CD4-positive, alpha-beta memory T cell (primary cell): ENCODE data around the gene KCNJ15. TPM values are rescaled to one million over a fixed set of nuclear protein-coding genes. Genes with fewer than 3 reads are reported as not detected.
A peak's percentile ranks its signal among the peaks of the same experiment; 100 is the strongest.
"Not testable (repeated sequence)": the region's sequence is repeated elsewhere in the genome, so short reads cannot be mapped to it uniquely, and the experiment has no call there.

Source experiments
- CTCF ChIA-PET: fragments of 350-600 bp; sonication (Branson Sonifier 250); formaldehyde crosslinking; loops from one replicate; lab custom pipeline; 2021; ENCODE audit warnings: inconsistent platforms; ENCODE audit not compliant: partially characterized antibody; lab: Charles Lee
- POLR2A ChIA-PET: fragments of 350-600 bp; sonication (Branson Sonifier 250); formaldehyde crosslinking; loops from one replicate; lab custom pipeline; 2021; ENCODE audit not compliant: partially characterized antibody; lab: Charles Lee
- DNase-seq, 5 donors: peaks; one replicate each; pipeline versions ENCODE4 v3.0.0 to v3.0.0-alpha.2; 2020 to 2022; ENCODE audit warnings: mixed read lengths in 1 of 5
- H3K27ac ChIP-seq: one replicate; pipeline ENCODE4 v1.7.0; 2013; ENCODE audit warnings: low read depth, low read length
- H3K27me3 ChIP-seq: 2 replicates; pipeline ENCODE4 v1.7.0; 2013; ENCODE audit warnings: mild to moderate bottlenecking, low read length, moderate library complexity; ENCODE audit not compliant: insufficient read depth
- H3K36me3 ChIP-seq: 2 replicates; pipeline ENCODE4 v1.7.0; 2013; ENCODE audit warnings: mild to moderate bottlenecking, low read length, moderate library complexity; ENCODE audit not compliant: insufficient read depth
- H3K4me1 ChIP-seq: 2 replicates; pipeline ENCODE4 v1.7.0; 2013; ENCODE audit warnings: mild to moderate bottlenecking, low read length, moderate library complexity; ENCODE audit not compliant: insufficient read depth
- H3K4me3 ChIP-seq, 2 donors: one replicate each; pipeline ENCODE4 v1.7.0; 2013; ENCODE audit warnings: low read length in 2 of 2, mild to moderate bottlenecking in 1 of 2
- H3K9me3 ChIP-seq, 2 donors: one replicate each; pipeline ENCODE4 v1.7.0; 2013; ENCODE audit warnings: low read length in 2 of 2, control low read depth in 1 of 2; ENCODE audit not compliant: control insufficient read depth in 1 of 2
- H3K27ac Mint-ChIP-seq, 7 donors: one replicate each; pipeline ENCODE4 v1.8.0; 2020 to 2021; ENCODE audit warnings: mixed read lengths in 7 of 7, mild to moderate bottlenecking in 6 of 7, inconsistent platforms in 3 of 7, moderate library complexity in 3 of 7
- H3K27me3 Mint-ChIP-seq, 2 donors: one replicate each; pipeline ENCODE4 v1.8.0; 2020 to 2021; ENCODE audit warnings: mixed read lengths in 2 of 2
- H3K36me3 Mint-ChIP-seq, 2 donors: one replicate each; pipeline ENCODE4 v1.8.0; 2020 to 2021; ENCODE audit warnings: mixed read lengths in 2 of 2, inconsistent platforms in 1 of 2, mild to moderate bottlenecking in 1 of 2
- H3K4me1 Mint-ChIP-seq, 4 donors: one replicate each; pipeline ENCODE4 v1.8.0; 2020 to 2021; ENCODE audit warnings: mixed read lengths in 4 of 4, mild to moderate bottlenecking in 1 of 4
- H3K4me3 Mint-ChIP-seq, 8 donors: one replicate each; pipeline ENCODE4 v1.8.0; 2020 to 2021; ENCODE audit warnings: mixed read lengths in 8 of 8, mild to moderate bottlenecking in 7 of 8, moderate library complexity in 6 of 8, inconsistent platforms in 3 of 8
- H3K9me3 Mint-ChIP-seq, 8 donors: one replicate each; pipeline ENCODE4 v1.8.0; 2020 to 2021; ENCODE audit warnings: mixed read lengths in 8 of 8, mild to moderate bottlenecking in 5 of 8, inconsistent platforms in 3 of 8, moderate library complexity in 1 of 8
- intact Hi-C: fragments of 100-400 bp; cut with micrococcal nuclease; formaldehyde crosslinking; loops from one replicate; pipeline ENCODE4 v1.15.1; 2023
- polyA plus RNA-seq, 2 donors: library from polyadenylated mRNA; unstranded; fragments of 300-500 nt; fragmentation: Illumina TruSeq; gene quantifications; one replicate each; pipeline ENCODE4 v1.2.3, GENCODE V29; 2021
- total RNA-seq, 2 experiments: library from RNA; stranded (reverse); gene quantifications; one replicate each; pipeline ENCODE4 v1.2.3, GENCODE V29; 2021

Gene KCNJ15
- total and polyA plus RNA-seq, 4 experiments from 2014 or later = 0.17 to 1.1 (median 0.51) TPM

GRCh38 chr21:38223893-38224540 lies 32.8 kb upstream of the KCNJ15 start:
- DNase-seq = no peak
- Histone ChIP-seq H3K27ac (no peak overlapping the region), H3K4me3 (no peak overlapping the region), H3K4me1 (no peaks in the 10 kb centered on the region), H3K9me3 (peaks cover 0 to 13% of the 10 kb centered on the region in 2 donors), H3K27me3 (no peaks in the 10 kb centered on the region), H3K36me3 (no peaks in the 10 kb centered on the region)
- CTCF ChIA-PET = interaction anchor here (1.0 to 1.4 kb wide), 2 partner anchors 9 to 131 kb away, joined by 3 read pairs; no protein-coding TSS in a partner anchor
- H3K9me3 Mint-ChIP-seq = peaks cover 8 to 78% (median 54%) of the 10 kb centered on the region in 8 donors
- H3K36me3 Mint-ChIP-seq = peaks cover 0 to 1% of the 10 kb centered on the region in 2 donors
- intact Hi-C loops = no loop called here
- no peak overlapping the region for H3K4me3 Mint-ChIP-seq
- no peaks in the 10 kb centered on the region for H3K27me3 Mint-ChIP-seq
- H3K4me1 Mint-ChIP-seq = peaks cover 0 to 3% (median 2%) of the 10 kb centered on the region in 4 donors
- POLR2A ChIA-PET = no interaction called here
- H3K27ac Mint-ChIP-seq = no peak overlapping the region

DNA sequence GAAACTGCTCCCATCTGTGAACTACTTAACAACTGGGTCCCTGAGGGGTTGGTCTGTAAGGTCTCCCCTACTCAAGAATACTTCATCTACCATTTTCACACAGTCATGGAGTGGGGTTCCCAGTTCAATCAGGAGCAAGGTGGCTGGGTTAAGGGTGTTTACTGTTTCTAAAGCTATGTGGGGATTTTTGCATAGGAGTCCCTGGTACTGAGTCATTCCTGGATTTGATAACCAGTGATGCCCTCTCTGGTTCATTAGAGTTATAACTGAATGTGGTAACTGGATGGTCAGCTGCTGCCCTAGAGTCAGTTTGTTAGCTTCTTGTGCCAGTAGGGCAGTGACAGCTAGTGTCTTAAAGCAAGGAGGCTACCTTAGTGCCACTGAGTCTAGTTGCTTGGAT lies 29.4 kb upstream of the KCNJ15 start:
- ChIA-PET CTCF (no interaction called here), POLR2A (no interaction called here)
- Mint-ChIP-seq H3K4me1 (no peaks in the 10 kb centered on the region), H3K27ac (no peak overlapping the region), H3K27me3 (no peaks in the 10 kb centered on the region), H3K9me3 (peaks cover 9 to 96% (median 70%) of the 10 kb centered on the region in 8 donors), H3K4me3 (no peak overlapping the region), H3K36me3 (peaks cover 4 to 5% of the 10 kb centered on the region in 2 donors)
- Histone ChIP-seq H3K36me3 (no peaks in the 10 kb centered on the region), H3K9me3 (peaks cover 0 to 18% of the 10 kb centered on the region in 2 donors), H3K27ac (no peak overlapping the region), H3K27me3 (no peaks in the 10 kb centered on the region), H3K4me3 (no peak overlapping the region), H3K4me1 (no peaks in the 10 kb centered on the region)
- intact Hi-C loops = no loop called here
- DNase-seq = no peak

DNA sequence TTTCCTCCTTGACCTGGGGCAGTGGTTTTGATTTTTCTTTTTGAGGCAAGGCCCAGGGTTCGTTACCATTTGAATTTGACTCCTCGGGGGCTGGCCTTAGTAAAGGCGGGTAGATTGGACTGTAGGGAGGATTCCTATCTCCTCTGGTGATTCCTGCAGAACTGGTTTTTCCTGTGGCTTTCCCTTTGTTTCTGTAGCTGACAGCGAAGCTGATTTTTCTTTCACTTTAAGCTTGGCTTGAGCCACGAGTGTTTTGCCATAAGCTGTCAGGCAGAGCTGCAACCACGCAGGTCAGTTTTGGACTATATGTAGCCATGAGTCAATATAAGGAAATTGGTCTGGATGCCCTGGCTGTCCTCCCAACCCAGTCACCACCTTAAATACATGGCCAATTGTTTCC lies 28.7 kb upstream of the KCNJ15 start:
- Mint-ChIP-seq H3K36me3 (peaks cover 2 to 5% of the 10 kb centered on the region in 2 donors), H3K4me1 (no peaks in the 10 kb centered on the region), H3K9me3 (peaks cover 10 to 89% (median 65%) of the 10 kb centered on the region in 8 donors), H3K27ac (no peak overlapping the region), H3K27me3 (no peaks in the 10 kb centered on the region), H3K4me3 (no peak overlapping the region)
- H3K9me3 ChIP-seq = peaks cover 0 to 18% of the 10 kb centered on the region in 2 donors
- H3K36me3 ChIP-seq = no peaks in the 10 kb centered on the region
- intact Hi-C loops = no loop called here
- POLR2A ChIA-PET = no interaction called here
- H3K4me1 ChIP-seq = no peaks in the 10 kb centered on the region
- no peak overlapping the region for H3K4me3 ChIP-seq
- no peak for DNase-seq
- CTCF ChIA-PET = interaction anchor here (1.5 kb wide), 1 partner anchor 10 kb away, joined by 5 read pairs; no protein-coding TSS in a partner anchor
- no peak overlapping the region for H3K27ac ChIP-seq
- H3K27me3 ChIP-seq = no peaks in the 10 kb centered on the region

GRCh38 chr21:38228537-38228936 lies 28.3 kb upstream of the KCNJ15 start:
- no peaks in the 10 kb centered on the region for H3K4me1 Mint-ChIP-seq
- H3K9me3 Mint-ChIP-seq = peaks cover 12 to 85% (median 64%) of the 10 kb centered on the region in 8 donors
- POLR2A ChIA-PET = no interaction called here
- peaks cover 2 to 5% of the 10 kb centered on the region in 2 donors for H3K36me3 Mint-ChIP-seq
- no peaks in the 10 kb centered on the region for H3K27me3 Mint-ChIP-seq
- H3K4me1 ChIP-seq = no peaks in the 10 kb centered on the region
- no peaks in the 10 kb centered on the region for H3K27me3 ChIP-seq
- intact Hi-C loops = no loop called here
- CTCF ChIA-PET = interaction anchor here (1.5 kb wide), 1 partner anchor 10 kb away, joined by 5 read pairs; no protein-coding TSS in a partner anchor
- H3K36me3 ChIP-seq = no peaks in the 10 kb centered on the region
- H3K4me3 ChIP-seq = no peak overlapping the region
- H3K9me3 ChIP-seq = peaks cover 0 to 18% of the 10 kb centered on the region in 2 donors
- H3K4me3 Mint-ChIP-seq = no peak overlapping the region
- H3K27ac Mint-ChIP-seq = no peak overlapping the region
- H3K27ac ChIP-seq = no peak overlapping the region
- DNase-seq = no peak

DNA sequence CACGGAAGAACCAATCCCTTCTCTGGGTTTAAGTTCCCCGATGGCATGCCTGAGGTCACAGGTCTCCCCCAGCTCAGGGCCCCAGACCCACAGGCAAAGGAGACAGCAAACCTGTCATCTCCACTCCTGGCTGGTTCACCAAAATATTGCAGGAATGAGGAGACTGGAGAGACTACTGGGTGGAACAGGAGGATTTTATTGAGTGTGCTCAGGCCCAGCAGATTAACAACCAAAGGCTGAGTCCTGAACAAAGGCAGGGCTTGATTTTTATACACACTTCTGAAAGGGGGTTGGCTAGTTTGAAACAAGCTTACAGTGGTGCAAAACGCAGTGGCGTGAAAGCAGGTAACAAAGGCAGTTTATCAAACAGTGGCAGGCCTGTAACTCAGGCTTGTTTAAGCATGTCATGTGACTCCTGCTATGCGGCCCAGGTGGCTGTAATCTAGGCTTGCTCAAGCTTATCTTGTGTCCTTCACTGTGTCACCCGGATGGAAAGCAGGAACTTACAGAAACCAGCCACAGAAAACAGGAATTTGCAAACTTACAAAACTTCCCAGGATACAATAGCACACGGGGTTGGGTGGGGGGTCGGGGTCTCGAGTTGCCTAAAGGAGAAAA lies 27.4 kb upstream of the KCNJ15 start:
- no peak overlapping the region for H3K4me3 Mint-ChIP-seq
- ChIA-PET POLR2A (no interaction called here), CTCF (interaction anchor here (1.2 to 1.5 kb wide), 2 partner anchors 10 to 11 kb away, joined by 3 to 5 read pairs; no protein-coding TSS in a partner anchor)
- Histone ChIP-seq H3K27me3 (no peaks in the 10 kb centered on the region), H3K36me3 (no peaks in the 10 kb centered on the region), H3K27ac (no peak overlapping the region), H3K4me3 (no peak overlapping the region), H3K4me1 (no peaks in the 10 kb centered on the region), H3K9me3 (peaks cover 0 to 18% of the 10 kb centered on the region in 2 donors)
- H3K27me3 Mint-ChIP-seq = no peaks in the 10 kb centered on the region
- H3K9me3 Mint-ChIP-seq = peaks cover 12 to 77% (median 58%) of the 10 kb centered on the region in 8 donors
- no peaks in the 10 kb centered on the region for H3K4me1 Mint-ChIP-seq
- no peak for DNase-seq
- H3K27ac Mint-ChIP-seq = peak overlapping the region in 1 of 7 donors; percentile 31
- intact Hi-C loops = no loop called here
- peaks cover 2 to 5% of the 10 kb centered on the region in 2 donors for H3K36me3 Mint-ChIP-seq

DNA sequence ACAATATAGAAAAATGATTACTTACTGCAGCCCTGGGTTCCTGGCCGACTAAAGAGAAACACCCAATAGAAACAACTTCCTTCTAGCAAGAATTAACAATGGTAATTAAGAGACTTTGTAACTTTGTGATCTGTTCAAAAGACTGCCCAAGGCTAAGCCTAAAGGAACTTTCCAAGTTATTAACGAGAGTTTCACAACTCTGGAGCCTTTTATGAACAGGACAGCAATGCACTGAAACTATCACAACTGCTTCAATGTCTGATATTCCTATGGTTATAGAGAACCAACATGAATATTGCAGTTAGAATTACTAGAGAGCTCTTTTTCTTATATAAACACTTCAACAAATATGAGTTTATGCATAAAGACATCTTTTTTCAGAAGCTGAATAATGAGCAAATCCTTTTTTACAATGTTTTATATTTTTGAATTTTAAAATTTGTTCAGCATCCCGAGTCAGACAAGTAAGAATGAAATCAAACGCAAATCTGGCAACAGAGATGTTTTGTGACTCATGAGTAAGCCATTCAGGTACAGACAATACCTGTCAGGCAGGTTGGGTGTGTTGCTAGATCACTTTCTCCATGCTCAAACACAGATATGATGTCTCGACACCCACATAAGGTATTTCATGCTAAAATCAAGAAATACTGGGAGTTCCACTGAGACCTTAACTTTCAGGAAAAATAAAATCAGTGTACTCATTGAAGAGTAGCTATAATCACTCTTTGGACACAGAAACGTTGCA lies 22.2 kb upstream of the KCNJ15 start:
- Histone ChIP-seq H3K27me3 (no peaks in the 10 kb centered on the region), H3K36me3 (no peaks in the 10 kb centered on the region), H3K4me3 (no peak overlapping the region), H3K4me1 (no peaks in the 10 kb centered on the region), H3K27ac (no peak overlapping the region), H3K9me3 (no peaks in the 10 kb centered on the region)
- Mint-ChIP-seq H3K36me3 (peaks cover 2 to 5% of the 10 kb centered on the region in 2 donors), H3K27ac (no peak overlapping the region), H3K9me3 (peaks cover 2 to 29% (median 20%) of the 10 kb centered on the region in 8 donors), H3K27me3 (no peaks in the 10 kb centered on the region), H3K4me3 (no peak overlapping the region), H3K4me1 (no peaks in the 10 kb centered on the region)
- no peak for DNase-seq
- intact Hi-C loops = no loop called here
- POLR2A ChIA-PET = interaction anchor here (0.6 kb wide), 1 partner anchor 966 kb away, joined by 3 read pairs; no protein-coding TSS in a partner anchor
- CTCF ChIA-PET = interaction anchor here (1.1 to 6.0 kb wide), 4 partner anchors 16 to 123 kb away, joined by 3 to 32 read pairs (median 8); no protein-coding TSS in a partner anchor

- H3K27me3 Mint-ChIP-seq, H3K36me3 Mint-ChIP-seq, H3K9me3 ChIP-seq, POLR2A ChIA-PET, H3K27me3 ChIP-seq, H3K4me1 ChIP-seq, intact Hi-C loops, H3K4me3 ChIP-seq, DNase-seq, H3K36me3 ChIP-seq, H3K4me1 Mint-ChIP-seq, H3K4me3 Mint-ChIP-seq, H3K27ac Mint-ChIP-seq, H3K27ac ChIP-seq: not testable (repeated sequence)
- CTCF ChIA-PET = interaction anchor here (1.1 to 6.0 kb wide), 4 partner anchors 17 to 122 kb away, joined by 3 to 32 read pairs (median 8); no protein-coding TSS in a partner anchor
- peaks cover 2 to 22% (median 14%) of the 10 kb centered on the region in 8 donors for H3K9me3 Mint-ChIP-seq
Observed at GRCh38 chr21:38235251-38235650, 21.5 kb upstream of the KCNJ15 start.
